H1 (cell line): ENCODE data around the gene C19orf12. TPM values are rescaled to one million over a fixed set of nuclear protein-coding genes. Genes with fewer than 3 reads are reported as not detected.

Source experiments
- CTCF ChIA-PET: fragments of 300-600 bp; sonication (Branson Sonifier 250); formaldehyde crosslinking; loops from one replicate; lab custom pipeline; 2021; ENCODE audit not compliant: partially characterized antibody; lab: Charles Lee
- POLR2A ChIA-PET: fragments of 300-600 bp; sonication (Branson Sonifier 250); formaldehyde crosslinking; loops from one replicate; lab custom pipeline; 2021; ENCODE audit warnings: inconsistent platforms; ENCODE audit not compliant: partially characterized antibody; lab: Charles Lee
- DNase-seq, 2 experiments: peaks; one replicate each; pipeline versions ENCODE4 v3.0.0 to v3.0.0-alpha.2; 2010 to 2022; ENCODE audit warnings: low spot score in 2 of 2, low read depth in 1 of 2, mixed read lengths in 1 of 2
- FAIRE-seq: peaks from 2 replicates; lab custom pipeline; 2011; peaks lifted over from hg19 to GRCh38; lab: Jason Lieb, UNC
- H2AFZ ChIP-seq: 2 replicates; pipeline ENCODE4 v1.8.1; 2012; ENCODE audit warnings: low read length, inconsistent platforms
- H2AK5ac ChIP-seq: 2 replicates; pipeline ENCODE4 v1.6.1; 2013; ENCODE audit warnings: low read depth, low read length
- H2BK120ac ChIP-seq: replicated peaks from 2 replicates; pipeline ENCODE3; 2013; ENCODE audit warnings: low read depth, low read length, inconsistent platforms
- H2BK12ac ChIP-seq: 2 replicates; pipeline ENCODE4 v1.6.1; 2013; ENCODE audit warnings: low read depth, low read length
- H2BK15ac ChIP-seq: 2 replicates; pipeline ENCODE4 v1.6.1; 2013; ENCODE audit warnings: low read length
- H2BK20ac ChIP-seq: 2 replicates; pipeline ENCODE4 v1.6.1; 2013; ENCODE audit warnings: low read length
- H2BK5ac ChIP-seq: 2 replicates; pipeline ENCODE4 v1.6.1; 2013; ENCODE audit warnings: low read depth, low read length
- H3K14ac ChIP-seq: 2 replicates; pipeline ENCODE4 v1.6.1; 2013; ENCODE audit warnings: inconsistent platforms; ENCODE audit not compliant: insufficient read length
- H3K18ac ChIP-seq: 2 replicates; pipeline ENCODE4 v1.6.1; 2013; ENCODE audit warnings: low read length; ENCODE audit errors: extremely low read depth
- H3K23ac ChIP-seq: 2 replicates; pipeline ENCODE4 v1.6.1; 2013; ENCODE audit warnings: inconsistent platforms; ENCODE audit not compliant: insufficient read length
- H3K23me2 ChIP-seq: 2 replicates; pipeline ENCODE4 v1.6.1; 2013; ENCODE audit warnings: low read depth, low read length
- H3K27ac ChIP-seq: 2 replicates; pipeline ENCODE4 v1.6.1; 2011; ENCODE audit warnings: low read depth, low read length, inconsistent platforms
- H3K27me3 ChIP-seq, 4 experiments: replicated peaks in 1 of 4; 1 replicate in 1 of 4; 2 replicates in 3 of 4; pipeline versions ENCODE4 v1.6.1 to v1.8.1; 2011 to 2013; ENCODE audit warnings: low read length in 3 of 4, mild to moderate bottlenecking in 3 of 4, inconsistent platforms in 2 of 4, mixed read lengths in 2 of 4, moderate library complexity in 1 of 4; ENCODE audit not compliant: control insufficient read depth in 3 of 4, insufficient read depth in 3 of 4; ENCODE audit errors: extremely low read depth in 1 of 4
- H3K36me3 ChIP-seq, 4 experiments: 2 replicates each; pipeline versions ENCODE4 v1.6.1 to v1.8.1; 2011 to 2013; ENCODE audit warnings: mild to moderate bottlenecking in 4 of 4, low read length in 3 of 4, moderate library complexity in 2 of 4, control low read depth in 1 of 4, inconsistent platforms in 1 of 4; ENCODE audit not compliant: insufficient read depth in 4 of 4, control insufficient read depth in 2 of 4
- H3K4ac ChIP-seq: replicated peaks from 2 replicates; pipeline ENCODE3; 2013; ENCODE audit warnings: low read length, low read depth, mixed read lengths, inconsistent platforms; ENCODE audit not compliant: insufficient read length
- H3K4me1 ChIP-seq, 4 experiments: replicated peaks in 1 of 4; 1 replicate in 1 of 4; 2 replicates in 3 of 4; pipeline versions ENCODE4 v1.6.1 to v1.8.1; 2011 to 2013; ENCODE audit warnings: low read length in 3 of 4, inconsistent platforms in 2 of 4, mixed read lengths in 1 of 4; ENCODE audit not compliant: insufficient read depth in 4 of 4, control insufficient read depth in 3 of 4
- H3K4me2 ChIP-seq, 2 experiments: 2 replicates each; pipeline versions ENCODE4 v1.6.1 to v1.8.1; 2011 to 2013; ENCODE audit warnings: low read depth in 2 of 2, low read length in 2 of 2, control low read depth in 1 of 2, inconsistent platforms in 1 of 2, mild to moderate bottlenecking in 1 of 2; ENCODE audit not compliant: insufficient read depth in 1 of 2
- H3K4me3 ChIP-seq, 4 experiments: fragments of 200-600, 300-600 bp in 1 of 4; sonication (generic), shearing (Covaris generic), sonication (Bioruptor Twin) in 1 of 4; 2 replicates each; pipeline versions ENCODE4 v1.5.1 to v1.8.1; 2011 to 2016; ENCODE audit warnings: low read length in 4 of 4, low read depth in 3 of 4, control low read depth in 2 of 4, inconsistent platforms in 2 of 4, mild to moderate bottlenecking in 2 of 4, mixed read lengths in 1 of 4, moderate library complexity in 1 of 4; ENCODE audit not compliant: insufficient read depth in 2 of 4; ENCODE audit errors: extremely low read depth in 1 of 4
- H3K56ac ChIP-seq: replicated peaks from 2 replicates; pipeline ENCODE3; 2013; ENCODE audit warnings: low read depth, mild to moderate bottlenecking, mixed read lengths, low read length, inconsistent platforms; ENCODE audit not compliant: insufficient read length
- H3K79me1 ChIP-seq: 2 replicates; pipeline ENCODE4 v1.6.1; 2013; ENCODE audit warnings: low read depth, low read length, control low read depth
- H3K79me2 ChIP-seq, 2 experiments: 2 replicates each; pipeline versions ENCODE4 v1.6.1 to v1.8.1; 2012 to 2013; ENCODE audit warnings: low read length in 2 of 2, mild to moderate bottlenecking in 2 of 2, inconsistent platforms in 1 of 2; ENCODE audit not compliant: insufficient read depth in 2 of 2, control insufficient read depth in 1 of 2
- H3K9ac ChIP-seq, 4 experiments: replicated peaks in 1 of 4; 1 replicate in 1 of 4; 2 replicates in 3 of 4; pipeline versions ENCODE4 v1.6.1 to v1.8.1; 2011 to 2013; ENCODE audit warnings: low read depth in 3 of 4, low read length in 3 of 4, control low read depth in 2 of 4, mild to moderate bottlenecking in 2 of 4, moderate library complexity in 2 of 4, inconsistent platforms in 1 of 4; ENCODE audit errors: extremely low read depth in 1 of 4
- H3K9me3 ChIP-seq, 2 experiments: 2 replicates each; pipeline versions ENCODE4 v1.6.1 to v1.8.1; 2012 to 2013; ENCODE audit warnings: mild to moderate bottlenecking in 2 of 2, moderate library complexity in 2 of 2, control low read depth in 1 of 2, inconsistent platforms in 1 of 2, low read depth in 1 of 2, low read length in 1 of 2, mixed read lengths in 1 of 2; ENCODE audit not compliant: insufficient read depth in 2 of 2
- H4K20me1 ChIP-seq, 2 experiments: replicated peaks in 1 of 2; 2 replicates each; pipeline versions ENCODE3 to v1.8.1; 2011 to 2013; ENCODE audit warnings: inconsistent platforms in 2 of 2, low read length in 2 of 2, mild to moderate bottlenecking in 1 of 2; ENCODE audit not compliant: insufficient read depth in 2 of 2, control insufficient read depth in 1 of 2
- H4K5ac ChIP-seq: 2 replicates; pipeline ENCODE4 v1.6.1; 2013; ENCODE audit warnings: low read length, low read depth, mixed read lengths, inconsistent platforms; ENCODE audit not compliant: insufficient read length
- H4K8ac ChIP-seq: 2 replicates; pipeline ENCODE4 v1.8.0; 2013; ENCODE audit warnings: mild to moderate bottlenecking, moderate library complexity, low read length, inconsistent platforms; ENCODE audit not compliant: insufficient read depth; ENCODE audit errors: extremely low read depth
- H4K91ac ChIP-seq: replicated peaks from 2 replicates; pipeline ENCODE3; 2013; ENCODE audit warnings: low read length, mixed read lengths, inconsistent platforms; ENCODE audit not compliant: insufficient read length
- CTBP2 ChIP-seq: IDR thresholded peaks from 2 replicates; pipeline ENCODE4 v1.7.0; 2011; ENCODE audit warnings: borderline replicate concordance, mild to moderate bottlenecking, moderate library complexity, mixed read lengths, low read length; ENCODE audit not compliant: insufficient read depth, insufficient read length
- KDM4A ChIP-seq: IDR thresholded peaks from one replicate; pipeline ENCODE4 v1.7.1; 2012; ENCODE audit warnings: low read depth, mild to moderate bottlenecking, moderate library complexity, low read length, inconsistent platforms; ENCODE audit not compliant: severe bottlenecking
- WGBS, 2 experiments: shearing (Covaris generic) in 1 of 2; methylation state at CpG; one replicate each; pipeline versions ENCODE4 v1.1.6 to v1.1.7; 2013 to 2015; ENCODE audit warnings: low lambda C conversion rate in 2 of 2, mixed read lengths in 2 of 2, inconsistent platforms in 1 of 2, low coverage in 1 of 2, missing lambda C conversion rate in 1 of 2; ENCODE audit not compliant: insufficient replicate concordance in 2 of 2, insufficient coverage in 1 of 2, insufficient read length in 1 of 2; ENCODE audit errors: extremely low coverage in 1 of 2, missing lambda C conversion rate in 1 of 2; 5-methylcytosine and 5-hydroxymethylcytosine counted together
- polyA plus RNA-seq, 7 experiments: library from polyadenylated mRNA; depleted of rRNA in 3 of 7; stranded (reverse) in 5 of 7; unstranded in 2 of 7; fragments of >200 nt in 5 of 7; fragments of 200-250 nt in 2 of 7; gene quantifications; 1 replicate in 5 of 7; 2 replicates in 1 of 7; 4 replicates in 1 of 7; pipeline versions ENCODE4 v1.2.1 to v1.2.3, GENCODE V29; 2011 to 2013; ENCODE audit warnings: missing spikeins in 2 of 7, mixed read lengths in 2 of 7
- total RNA-seq: library from RNA; stranded (reverse); fragmentation: NEBNext Ultra II Directional; extraction: Animal tissue kit (Norgen Biotek cat#: 25700); gene quantifications from 2 replicates; pipeline ENCODE4 v1.2.1, GENCODE V29; 2021

The C19orf12 gene
- total and polyA plus RNA-seq, 2 of the 8 experiments (the other 6 are each of a cell fraction or from before 2014, with no cell fraction given), result 10.7 to 11.9 TPM

GRCh38 chr19:29760752-29761502, 45.9 kb upstream of the C19orf12 start:
- H3K56ac ChIP-seq, result no peak overlapping the region
- no peaks in the 10 kb centered on the region for H3K23me2 ChIP-seq
- no peaks in the 10 kb centered on the region for H3K79me2 ChIP-seq
- FAIRE-seq (no peak), DNase-seq (no peak)
- no peak overlapping the region for H3K4me3 ChIP-seq
- no peak overlapping the region for H2AK5ac ChIP-seq
- no peaks in the 10 kb centered on the region for H3K79me1 ChIP-seq
- H3K36me3 ChIP-seq, result no peaks in the 10 kb centered on the region
- no peak overlapping the region for H3K4me2 ChIP-seq
- no peak overlapping the region for H3K27ac ChIP-seq
- no peak overlapping the region for H3K9ac ChIP-seq
- no peak overlapping the region for H2BK5ac ChIP-seq
- no peaks in the 10 kb centered on the region for H4K20me1 ChIP-seq
- CTCF ChIA-PET, result interaction anchor here (0.7 to 10.8 kb wide), 16 partner anchors 10 to 146 kb away, joined by 3 to 103 read pairs (median 3); no protein-coding TSS in a partner anchor
- no peak overlapping the region for H2AFZ ChIP-seq
- no peak overlapping the region for H3K4ac ChIP-seq
- H3K18ac ChIP-seq, result no peak overlapping the region
- POLR2A ChIA-PET, result interaction anchor here (1.5 kb wide), 1 partner anchor 111 kb away, joined by 4 read pairs; no protein-coding TSS in a partner anchor
- no peak overlapping the region for H3K14ac ChIP-seq
- no peak for TF ChIP-seq KDM4A
- TF ChIP-seq CTBP2, result no peak
- TF ChIP-seq, all 59 proteins: peak for 0
- Histone ChIP-seq H4K5ac (no peak overlapping the region), H2BK12ac (no peak overlapping the region), H4K8ac (no peak overlapping the region), H2BK15ac (no peak overlapping the region; the same call in 1 of the 2 replicates), H2BK20ac (no peak overlapping the region), H3K9me3 (no peaks in the 10 kb centered on the region), H3K4me1 (no peaks in the 10 kb centered on the region; a peak in 1 of 7 replicates), H2BK120ac (no peak overlapping the region), H4K91ac (no peak overlapping the region), H3K27me3 (no peaks in the 10 kb centered on the region; a peak in 1 of 7 replicates), H3K23ac (no peak overlapping the region)
- 82% methylated on average over 14 of the region's 16 CpGs; no CpG with 5 or more reads in 1 of the 2 experiments for WGBS, 2 experiments
